ENCODE measurements around the gene CSH1.
"Not testable (repeated sequence)": the region's sequence is repeated elsewhere in the genome, so short reads cannot be mapped to it uniquely, and the experiment has no call there.

Gene CSH1

DNA sequence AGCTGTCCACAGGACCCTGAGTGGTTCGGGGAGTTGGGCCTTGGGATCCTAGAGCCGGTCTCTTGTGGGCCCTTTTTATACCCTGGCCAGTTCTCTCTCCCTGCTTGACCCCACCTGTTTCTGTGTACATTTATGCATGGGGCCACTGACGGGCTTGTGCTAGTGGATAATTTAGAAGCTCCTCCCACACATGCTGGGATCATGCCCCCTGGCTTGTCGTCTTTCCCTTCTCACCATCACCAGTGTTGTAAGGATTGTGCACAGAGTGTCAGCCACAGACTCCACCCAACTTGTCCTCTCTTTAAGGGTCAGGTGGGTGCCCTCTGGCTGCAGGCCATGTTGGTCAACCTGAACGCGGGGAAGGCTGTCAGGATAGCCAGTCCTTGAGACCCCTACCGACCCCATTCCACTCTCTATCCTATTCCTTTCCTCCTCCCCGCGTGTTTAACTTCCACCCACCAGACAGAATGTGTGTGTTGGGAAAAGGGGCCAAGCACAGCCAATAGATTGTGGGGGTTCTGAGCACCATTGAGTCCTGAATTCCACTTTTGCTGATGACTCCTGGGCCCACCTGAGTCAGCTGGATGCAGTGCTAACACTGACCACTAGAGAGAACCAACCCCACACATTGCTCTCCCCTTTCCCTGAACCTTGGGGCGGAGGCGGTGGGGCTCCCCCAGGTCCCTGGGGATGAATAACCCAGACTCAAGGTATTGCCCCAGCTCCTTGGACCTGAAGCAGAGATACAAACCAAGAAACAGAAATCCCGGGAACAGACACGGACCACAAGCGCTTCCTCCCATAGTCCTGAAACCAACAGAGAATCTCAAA is at the start of gene CSH1:
Gene CSH1 (minus strand): TSS at position 51 of the 831 bp plus-strand sequence. CDS start 63 bp downstream, outside the sequence.
- not testable (repeated sequence) for H3K4me1 Mint-ChIP-seq (ENCODE audit: low read depth); H3K36me3 Mint-ChIP-seq; H3K27ac Mint-ChIP-seq; H3K9me3 Mint-ChIP-seq (ENCODE audit: low read depth); H3K27me3 Mint-ChIP-seq; H3K4me3 Mint-ChIP-seq

GRCh38 chr17:63945784-63946439 is 49.5 kb upstream of the CSH1 start:
- Mint-ChIP-seq H3K4me1 (ENCODE audit: low read depth) (peaks cover 13% of the 10 kb centered on the region), H3K36me3 (no peaks in the 10 kb centered on the region), H3K27ac (no peak overlapping the region), H3K9me3 (ENCODE audit: low read depth) (no peaks in the 10 kb centered on the region), H3K4me3 (no peak overlapping the region), H3K27me3 (no peaks in the 10 kb centered on the region)

DNA sequence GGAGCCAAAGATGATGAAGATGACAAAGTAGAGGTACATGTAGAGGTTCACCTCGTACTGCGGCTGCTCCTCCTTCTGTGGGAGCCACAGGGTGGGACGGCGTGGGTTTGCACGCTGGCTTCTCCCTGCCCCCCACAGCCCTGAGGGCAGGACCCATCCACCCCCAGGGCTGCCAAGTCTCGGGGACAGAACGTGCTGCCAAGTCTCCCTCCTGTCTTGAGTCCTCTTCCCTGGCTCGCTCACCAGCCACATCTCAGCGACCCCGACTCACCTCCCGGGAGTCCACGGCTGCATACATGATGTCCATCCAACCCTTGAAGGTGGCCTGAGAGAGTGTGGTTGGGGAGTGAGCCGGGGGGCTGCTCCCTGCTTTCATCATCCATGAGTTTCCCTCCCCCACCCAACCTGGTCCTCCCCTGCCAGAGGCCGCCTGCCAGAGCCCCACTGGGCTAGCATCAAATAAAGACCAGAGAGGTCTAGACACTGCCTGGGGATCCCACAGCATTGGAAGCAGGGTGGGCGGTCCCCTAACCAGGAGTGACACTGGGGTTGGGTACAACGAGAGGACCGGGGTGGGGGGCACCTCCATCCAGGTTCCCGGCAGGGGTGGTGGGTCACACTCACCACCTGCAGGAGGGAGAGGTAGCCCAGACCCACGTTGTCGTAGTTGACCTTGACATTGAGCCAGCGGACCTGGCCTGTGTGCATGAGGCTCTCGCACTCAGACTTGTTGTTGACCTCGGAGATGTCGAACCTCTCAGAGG is 48.5 kb upstream of the CSH1 start:
- H3K4me3 Mint-ChIP-seq = peak overlapping the region; percentile 47
- peaks cover 13% of the 10 kb centered on the region for H3K4me1 Mint-ChIP-seq (ENCODE audit: low read depth)
- no peak overlapping the region for H3K27ac Mint-ChIP-seq
- no peaks in the 10 kb centered on the region for H3K36me3 Mint-ChIP-seq
- no peaks in the 10 kb centered on the region for H3K9me3 Mint-ChIP-seq (ENCODE audit: low read depth)
- H3K27me3 Mint-ChIP-seq = no peaks in the 10 kb centered on the region

DNA sequence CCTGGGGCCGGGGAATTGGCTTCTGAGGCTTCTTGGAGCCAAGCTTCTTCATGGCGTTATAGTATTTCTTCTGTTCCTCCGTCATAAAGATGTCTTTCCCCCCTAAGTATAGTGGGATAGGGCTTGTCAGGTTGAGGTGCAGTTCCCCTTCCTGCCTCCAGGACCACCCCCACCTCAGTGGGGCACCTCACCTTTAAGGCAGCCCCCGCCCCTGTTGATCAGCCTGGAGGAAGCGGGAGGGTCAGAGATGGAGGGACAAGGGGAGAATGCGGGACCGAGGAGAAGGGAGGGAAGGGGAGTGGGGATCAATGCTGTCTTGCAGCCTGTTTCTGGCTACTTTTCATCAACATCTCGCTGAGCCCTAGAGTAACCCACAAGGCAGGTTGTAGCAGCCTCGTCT is 47.4 kb upstream of the CSH1 start:
- Mint-ChIP-seq H3K36me3 (no peaks in the 10 kb centered on the region), H3K27me3 (no peaks in the 10 kb centered on the region), H3K4me3 (no peak overlapping the region), H3K27ac (no peak overlapping the region), H3K4me1 (ENCODE audit: low read depth) (peaks cover 13% of the 10 kb centered on the region), H3K9me3 (ENCODE audit: low read depth) (no peaks in the 10 kb centered on the region)

DNA sequence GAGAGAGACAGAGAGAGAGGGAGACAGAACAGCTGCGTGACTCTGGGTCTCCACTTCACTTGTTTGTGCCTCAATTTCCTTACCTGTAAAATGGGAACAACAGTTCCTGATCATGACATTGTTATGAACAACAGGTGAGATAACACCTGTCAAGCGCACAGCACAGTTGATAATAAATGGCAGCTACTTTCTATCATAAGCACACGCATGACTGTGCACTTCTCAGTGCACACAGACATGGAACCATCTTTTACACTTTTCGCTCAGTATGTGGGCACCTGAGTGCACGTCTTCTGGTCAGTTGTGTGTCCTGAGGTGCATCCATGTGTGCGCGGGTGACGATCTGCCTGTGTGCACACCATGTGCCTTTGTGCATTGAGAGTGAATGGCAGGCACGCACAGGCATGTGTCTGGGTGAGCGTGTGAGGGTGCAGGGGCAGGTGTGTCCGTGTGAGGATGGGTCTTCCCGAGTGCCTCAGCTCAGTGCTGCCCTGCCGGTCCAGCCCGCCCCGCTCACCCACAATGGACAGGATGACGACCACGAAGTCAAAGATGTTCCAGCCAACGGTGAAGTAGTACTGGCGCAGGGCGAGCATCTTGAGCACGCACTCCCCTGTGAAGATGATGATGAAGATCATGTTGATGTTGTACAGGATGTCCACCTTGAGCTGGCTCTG is 46.1 kb upstream of the CSH1 start:
- Mint-ChIP-seq H3K4me1 (ENCODE audit: low read depth) (peaks cover 13% of the 10 kb centered on the region), H3K27me3 (no peaks in the 10 kb centered on the region), H3K27ac (no peak overlapping the region), H3K4me3 (no peak overlapping the region), H3K9me3 (ENCODE audit: low read depth) (no peaks in the 10 kb centered on the region), H3K36me3 (no peaks in the 10 kb centered on the region)

DNA sequence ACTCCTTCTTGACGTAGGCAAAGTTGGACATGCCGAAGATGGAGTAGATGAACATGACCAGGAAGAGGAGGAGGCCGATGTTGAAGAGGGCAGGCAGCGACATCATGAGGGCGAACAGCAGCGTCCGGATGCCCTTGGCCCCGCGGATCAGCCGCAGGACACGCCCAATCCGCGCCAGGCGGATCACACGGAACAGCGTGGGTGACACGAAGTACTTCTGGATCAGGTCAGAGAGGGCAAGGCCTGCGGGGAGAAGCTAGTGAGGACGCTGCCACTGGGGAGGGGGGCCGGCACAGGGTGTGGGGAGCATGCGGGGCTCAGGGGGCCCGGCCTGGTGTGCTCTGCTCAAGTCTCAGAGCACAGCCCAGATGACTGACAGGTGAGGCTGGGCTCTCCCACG is 45.4 kb upstream of the CSH1 start:
- no peaks in the 10 kb centered on the region for H3K9me3 Mint-ChIP-seq (ENCODE audit: low read depth)

GRCh38 chr17:63941162-63941561 is 44.8 kb upstream of the CSH1 start:
- no peaks in the 10 kb centered on the region for H3K36me3 Mint-ChIP-seq
- no peak overlapping the region for H3K4me3 Mint-ChIP-seq
- H3K27me3 Mint-ChIP-seq = no peaks in the 10 kb centered on the region
- H3K9me3 Mint-ChIP-seq (ENCODE audit: low read depth) = no peaks in the 10 kb centered on the region
- H3K27ac Mint-ChIP-seq = no peak overlapping the region
- peaks cover 8% of the 10 kb centered on the region for H3K4me1 Mint-ChIP-seq (ENCODE audit: low read depth)

More for the DNA sequence above, 45.4 kb upstream of the CSH1 start:
- Mint-ChIP-seq H3K4me1 (ENCODE audit: low read depth) (peaks cover 12% of the 10 kb centered on the region), H3K36me3 (no peaks in the 10 kb centered on the region), H3K27ac (no peak overlapping the region), H3K4me3 (no peak overlapping the region), H3K27me3 (no peaks in the 10 kb centered on the region)

DNA sequence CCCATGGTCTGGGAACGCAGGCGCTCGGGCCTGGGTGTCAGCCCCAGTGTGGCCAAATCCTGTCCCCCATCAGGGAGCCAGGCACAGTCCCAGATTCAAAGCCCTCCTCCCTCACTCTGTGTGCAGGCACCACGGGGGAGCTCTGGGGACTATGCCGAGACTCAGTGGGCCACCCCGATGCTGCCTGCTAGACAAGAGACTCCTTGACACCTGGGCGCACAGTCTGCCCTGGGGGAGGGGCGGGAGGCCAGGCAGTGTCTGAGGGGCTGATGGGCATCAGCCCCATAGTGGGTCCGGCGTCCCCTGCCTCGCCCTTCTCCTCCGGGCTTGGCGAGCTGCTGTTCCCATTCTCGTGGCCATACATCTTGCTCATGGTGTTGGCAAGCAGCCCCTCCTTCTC is 44.2 kb upstream of the CSH1 start:
- H3K27me3 Mint-ChIP-seq = no peaks in the 10 kb centered on the region
- H3K27ac Mint-ChIP-seq = no peak overlapping the region
- H3K9me3 Mint-ChIP-seq (ENCODE audit: low read depth) = no peaks in the 10 kb centered on the region
- no peaks in the 10 kb centered on the region for H3K36me3 Mint-ChIP-seq
- peaks cover 5% of the 10 kb centered on the region for H3K4me1 Mint-ChIP-seq (ENCODE audit: low read depth)
- no peak overlapping the region for H3K4me3 Mint-ChIP-seq

- Mint-ChIP-seq H3K27me3 (no peaks in the 10 kb centered on the region), H3K4me3 (no peak overlapping the region), H3K4me1 (ENCODE audit: low read depth) (no peaks in the 10 kb centered on the region), H3K9me3 (ENCODE audit: low read depth) (no peaks in the 10 kb centered on the region), H3K27ac (no peak overlapping the region), H3K36me3 (no peaks in the 10 kb centered on the region)
Observed at GRCh38 chr17:63939884-63940283, 43.5 kb upstream of the CSH1 start.

- Mint-ChIP-seq H3K9me3 (ENCODE audit: low read depth) (no peaks in the 10 kb centered on the region), H3K4me3 (no peak overlapping the region), H3K4me1 (ENCODE audit: low read depth) (no peaks in the 10 kb centered on the region), H3K36me3 (no peaks in the 10 kb centered on the region), H3K27me3 (no peaks in the 10 kb centered on the region), H3K27ac (no peak overlapping the region)
Observed at GRCh38 chr17:63939401-63939800, 43.0 kb upstream of the CSH1 start.

DNA sequence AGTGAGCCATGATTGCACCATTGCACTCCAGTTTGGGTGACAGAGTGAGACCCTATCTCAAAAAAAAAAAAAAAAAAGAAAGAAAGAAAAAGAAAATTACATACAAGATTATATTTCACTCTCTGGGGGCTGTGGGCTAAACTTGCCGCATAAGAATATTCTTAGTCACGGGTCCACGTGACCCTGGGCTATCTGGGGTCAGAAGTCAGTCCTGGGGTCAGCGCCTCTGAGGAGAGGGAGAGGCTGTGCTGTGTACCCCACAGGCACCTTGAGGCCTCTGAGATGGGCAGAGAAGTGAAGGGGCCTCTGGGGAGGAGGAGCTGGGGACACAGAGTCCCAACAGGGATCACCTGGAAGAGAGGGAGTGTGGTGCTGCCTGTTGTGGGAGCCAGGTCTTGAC is 41.5 kb upstream of the CSH1 start:
- Mint-ChIP-seq H3K36me3 (no peaks in the 10 kb centered on the region), H3K27ac (no peak overlapping the region)

GRCh38 chr17:63937319-63937718 is 40.9 kb upstream of the CSH1 start:
- no peak overlapping the region for H3K27ac Mint-ChIP-seq
- H3K4me3 Mint-ChIP-seq = no peak overlapping the region
- H3K27me3 Mint-ChIP-seq = no peaks in the 10 kb centered on the region
- peaks cover 3% of the 10 kb centered on the region for H3K4me1 Mint-ChIP-seq (ENCODE audit: low read depth)
- H3K9me3 Mint-ChIP-seq (ENCODE audit: low read depth) = no peaks in the 10 kb centered on the region
- no peaks in the 10 kb centered on the region for H3K36me3 Mint-ChIP-seq

More for the DNA sequence above, 41.5 kb upstream of the CSH1 start:
- Mint-ChIP-seq H3K4me3 (no peak overlapping the region), H3K9me3 (ENCODE audit: low read depth) (no peaks in the 10 kb centered on the region), H3K4me1 (ENCODE audit: low read depth) (no peaks in the 10 kb centered on the region), H3K27me3 (no peaks in the 10 kb centered on the region)

- Mint-ChIP-seq H3K36me3 (no peaks in the 10 kb centered on the region), H3K4me3 (no peak overlapping the region), H3K27me3 (no peaks in the 10 kb centered on the region), H3K27ac (no peak overlapping the region), H3K4me1 (ENCODE audit: low read depth) (peaks cover 17% of the 10 kb centered on the region), H3K9me3 (ENCODE audit: low read depth) (no peaks in the 10 kb centered on the region)
Observed at GRCh38 chr17:63934183-63935112, 38.1 kb upstream of the CSH1 start.

DNA sequence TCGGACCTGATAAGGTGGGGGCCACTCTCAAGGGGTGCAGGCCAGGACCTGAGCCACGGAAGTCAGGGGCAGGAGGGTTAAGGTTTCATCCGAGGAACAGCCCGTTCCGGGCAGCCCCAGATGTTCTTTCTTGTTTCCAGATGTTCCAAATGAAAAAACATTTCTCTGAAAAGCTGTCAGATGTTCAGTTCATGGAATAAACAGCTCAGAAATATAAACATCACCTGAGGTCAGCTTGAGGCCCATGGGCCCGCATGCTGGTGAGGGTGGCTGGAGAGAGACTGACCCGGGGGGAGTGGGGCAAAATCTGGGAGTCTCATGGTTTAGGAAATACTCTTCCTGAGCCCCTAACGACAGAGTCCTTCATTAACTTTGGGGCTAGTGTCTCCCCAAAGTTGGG is 37.2 kb upstream of the CSH1 start:
- Mint-ChIP-seq H3K36me3 (no peaks in the 10 kb centered on the region), H3K27ac (no peak overlapping the region), H3K4me1 (ENCODE audit: low read depth) (peaks cover 17% of the 10 kb centered on the region), H3K4me3 (no peak overlapping the region), H3K9me3 (ENCODE audit: low read depth) (no peaks in the 10 kb centered on the region), H3K27me3 (no peaks in the 10 kb centered on the region)

Data from activated naive CD8-positive, alpha-beta T cell (primary cell).